Neural cell (in vitro differentiated cells): ENCODE results near the gene ARHGEF37.

ENCODE experiments used
- POLR2AphosphoS5 ChIP-seq: IDR thresholded peaks from 2 replicates; pipeline ENCODE4 v1.6.1; 2012
- TF ChIP-seq, protein P1 (sequence below): fragments of 450-650 bp; IDR thresholded peaks from 2 replicates; pipeline ENCODE4 v1.5.1; 2014; ENCODE audit warnings: antibody characterized with exemption, mild to moderate bottlenecking, moderate library complexity; ENCODE audit not compliant: poor library complexity, severe bottlenecking
- TF ChIP-seq, protein P2 (sequence below): IDR thresholded peaks from 2 replicates; pipeline ENCODE4 v1.6.1; 2012; ENCODE audit warnings: borderline replicate concordance

DNA sequence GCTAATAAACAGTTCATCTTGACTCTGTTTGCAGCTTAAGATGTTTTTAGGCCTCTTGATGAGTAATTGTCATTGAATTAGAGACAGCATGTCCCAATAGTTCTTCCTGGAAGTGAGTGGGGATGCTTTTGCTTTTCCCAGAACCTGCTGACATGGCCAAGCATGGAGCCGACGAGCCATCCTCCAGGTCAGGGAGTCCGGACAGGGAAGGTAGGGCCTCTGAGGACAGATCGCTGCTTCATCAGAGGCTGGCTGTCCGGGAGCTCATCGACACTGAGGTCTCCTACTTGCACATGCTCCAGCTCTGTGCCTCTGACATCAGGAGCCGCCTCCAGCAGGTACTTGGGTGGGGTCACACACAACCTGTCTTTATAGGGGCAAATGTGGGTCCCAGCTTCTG lies 16.3 kb downstream of the ARHGEF37 start:
- TF ChIP-seq, protein P1, sequence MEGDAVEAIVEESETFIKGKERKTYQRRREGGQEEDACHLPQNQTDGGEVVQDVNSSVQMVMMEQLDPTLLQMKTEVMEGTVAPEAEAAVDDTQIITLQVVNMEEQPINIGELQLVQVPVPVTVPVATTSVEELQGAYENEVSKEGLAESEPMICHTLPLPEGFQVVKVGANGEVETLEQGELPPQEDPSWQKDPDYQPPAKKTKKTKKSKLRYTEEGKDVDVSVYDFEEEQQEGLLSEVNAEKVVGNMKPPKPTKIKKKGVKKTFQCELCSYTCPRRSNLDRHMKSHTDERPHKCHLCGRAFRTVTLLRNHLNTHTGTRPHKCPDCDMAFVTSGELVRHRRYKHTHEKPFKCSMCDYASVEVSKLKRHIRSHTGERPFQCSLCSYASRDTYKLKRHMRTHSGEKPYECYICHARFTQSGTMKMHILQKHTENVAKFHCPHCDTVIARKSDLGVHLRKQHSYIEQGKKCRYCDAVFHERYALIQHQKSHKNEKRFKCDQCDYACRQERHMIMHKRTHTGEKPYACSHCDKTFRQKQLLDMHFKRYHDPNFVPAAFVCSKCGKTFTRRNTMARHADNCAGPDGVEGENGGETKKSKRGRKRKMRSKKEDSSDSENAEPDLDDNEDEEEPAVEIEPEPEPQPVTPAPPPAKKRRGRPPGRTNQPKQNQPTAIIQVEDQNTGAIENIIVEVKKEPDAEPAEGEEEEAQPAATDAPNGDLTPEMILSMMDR, result no peak
- no peak for TF ChIP-seq POLR2AphosphoS5
- TF ChIP-seq, protein P2, sequence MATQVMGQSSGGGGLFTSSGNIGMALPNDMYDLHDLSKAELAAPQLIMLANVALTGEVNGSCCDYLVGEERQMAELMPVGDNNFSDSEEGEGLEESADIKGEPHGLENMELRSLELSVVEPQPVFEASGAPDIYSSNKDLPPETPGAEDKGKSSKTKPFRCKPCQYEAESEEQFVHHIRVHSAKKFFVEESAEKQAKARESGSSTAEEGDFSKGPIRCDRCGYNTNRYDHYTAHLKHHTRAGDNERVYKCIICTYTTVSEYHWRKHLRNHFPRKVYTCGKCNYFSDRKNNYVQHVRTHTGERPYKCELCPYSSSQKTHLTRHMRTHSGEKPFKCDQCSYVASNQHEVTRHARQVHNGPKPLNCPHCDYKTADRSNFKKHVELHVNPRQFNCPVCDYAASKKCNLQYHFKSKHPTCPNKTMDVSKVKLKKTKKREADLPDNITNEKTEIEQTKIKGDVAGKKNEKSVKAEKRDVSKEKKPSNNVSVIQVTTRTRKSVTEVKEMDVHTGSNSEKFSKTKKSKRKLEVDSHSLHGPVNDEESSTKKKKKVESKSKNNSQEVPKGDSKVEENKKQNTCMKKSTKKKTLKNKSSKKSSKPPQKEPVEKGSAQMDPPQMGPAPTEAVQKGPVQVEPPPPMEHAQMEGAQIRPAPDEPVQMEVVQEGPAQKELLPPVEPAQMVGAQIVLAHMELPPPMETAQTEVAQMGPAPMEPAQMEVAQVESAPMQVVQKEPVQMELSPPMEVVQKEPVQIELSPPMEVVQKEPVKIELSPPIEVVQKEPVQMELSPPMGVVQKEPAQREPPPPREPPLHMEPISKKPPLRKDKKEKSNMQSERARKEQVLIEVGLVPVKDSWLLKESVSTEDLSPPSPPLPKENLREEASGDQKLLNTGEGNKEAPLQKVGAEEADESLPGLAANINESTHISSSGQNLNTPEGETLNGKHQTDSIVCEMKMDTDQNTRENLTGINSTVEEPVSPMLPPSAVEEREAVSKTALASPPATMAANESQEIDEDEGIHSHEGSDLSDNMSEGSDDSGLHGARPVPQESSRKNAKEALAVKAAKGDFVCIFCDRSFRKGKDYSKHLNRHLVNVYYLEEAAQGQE, result no peak
